ENCODE data around the gene CDC42. TPM values are rescaled to one million over a fixed set of nuclear protein-coding genes. Genes with fewer than 3 reads are reported as not detected.

CDC42 gene
- total and polyA plus RNA-seq, 2 experiments from 2014 or later, result 119 to 184 TPM

GRCh38 chr1:22045604-22046228, 6.8 kb upstream of the CDC42 start (continued):
- TF ChIP-seq ETS1 (IDR thresholded peaks at IDR 0.05) (no peak), EZH2phosphoT487 (IDR thresholded peaks at IDR 0.05; ENCODE audit: unreplicated experiment) (no peak), EZH2 (IDR thresholded peaks at IDR 0.05; ENCODE audit: low read depth, unreplicated experiment) (no peak), CREB1 (CRISPR knock-in tag; IDR thresholded peaks at IDR 0.05; ENCODE audit: low read depth) (no peak)

- Histone ChIP-seq H3K4me2 (no peak overlapping the region), H3K9me2 (ENCODE audit: insufficient read depth) (no peaks in the 10 kb centered on the region), H3K4me3 (no peak overlapping the region), H3K27me3 (ENCODE audit: insufficient read depth) (no peaks in the 10 kb centered on the region), H3K4me1 (ENCODE audit: insufficient read depth) (peaks cover 11% of the 10 kb centered on the region), H3K27ac (ENCODE audit: low read depth) (no peak overlapping the region), H2AFZ (peak overlapping the region; percentile 82), H4K20me1 (replicated peaks; ENCODE audit: insufficient read depth) (no peaks in the 10 kb centered on the region), H3F3A (replicated peaks; ENCODE audit: low read depth) (peaks cover 14% of the 10 kb centered on the region), H3K79me2 (replicated peaks; ENCODE audit: insufficient read depth) (peaks cover 3% of the 10 kb centered on the region), H3K36me3 (ENCODE audit: insufficient read depth) (no peaks in the 10 kb centered on the region)
- H3K4me1 Mint-ChIP-seq, result peaks cover 16% of the 10 kb centered on the region
- H3K27ac Mint-ChIP-seq, result no peak overlapping the region
- H3K9me3 Mint-ChIP-seq, result 0 out of 3 replicates have a peak, but pooled peaks cover 4% of the 10 kb centered on the region
- DNase-seq (ENCODE audit: low spot score) (peak; percentile 37), ATAC-seq (no peak)
- peaks cover 10% of the 10 kb centered on the region for H3K27me3 Mint-ChIP-seq (ENCODE audit: insufficient read depth, low read depth, poor library complexity)
- no peak overlapping the region for H3K4me3 Mint-ChIP-seq
- H3K36me3 Mint-ChIP-seq (ENCODE audit: low read depth), result no peaks in the 10 kb centered on the region
- TF ChIP-seq POLR2AphosphoS5 (IDR thresholded peaks at IDR 0.05; ENCODE audit: low read depth) (no peak), ZNF331 (CRISPR knock-in tag; IDR thresholded peaks at IDR 0.05; ENCODE audit: low read depth) (no peak), REST (IDR thresholded peaks at IDR 0.05; ENCODE audit: unreplicated experiment) (no peak), CTCF (conservative IDR thresholded peaks at IDR 0.05; ENCODE audit: low read depth in 2 of 2) (no peak), ETS1 (IDR thresholded peaks at IDR 0.05) (no peak), CREB1 (CRISPR knock-in tag; IDR thresholded peaks at IDR 0.05; ENCODE audit: low read depth) (no peak), EZH2 (IDR thresholded peaks at IDR 0.05; ENCODE audit: low read depth, unreplicated experiment) (no peak)
Measured at GRCh38 chr1:22048351-22049192, 3.9 kb upstream of the CDC42 start.
